OCI-LY3 (cell line): ENCODE data around the gene KPNA4.

Source experiments
- H2AFZ ChIP-seq: fragments of 200-600, 300-600 bp; shearing (Covaris generic); 2 replicates; pipeline ENCODE4 v1.6.0; 2014; ENCODE audit warnings: antibody characterized with exemption, low read depth, low read length
- H3K27ac ChIP-seq: fragments of 200-600, 300-600 bp; sonication (generic); 2 replicates; pipeline ENCODE4 v1.5.1; 2014; ENCODE audit warnings: mild to moderate bottlenecking, low read length, moderate library complexity, mixed read lengths
- H3K27me3 ChIP-seq: fragments of 200-600, 300-600 bp; sonication (generic); 2 replicates; pipeline ENCODE4 v1.6.1; 2014; ENCODE audit warnings: low read depth, low read length, mixed read lengths
- H3K36me3 ChIP-seq: fragments of 200-600, 300-600 bp; sonication (generic); replicated peaks from 2 replicates; pipeline ENCODE3; 2014; ENCODE audit warnings: low read depth, low read length, mixed read lengths
- H3K4me1 ChIP-seq: fragments of 300-600, 200-600 bp; sonication (generic); 2 replicates; pipeline ENCODE4 v1.6.1; 2014; ENCODE audit warnings: low read length, mixed read lengths
- H3K4me2 ChIP-seq: fragments of 200-600, 300-600 bp; sonication (generic); 2 replicates; pipeline ENCODE4 v1.6.1; 2014; ENCODE audit warnings: low read length, mixed read lengths
- H3K4me3 ChIP-seq: fragments of 300-600, 200-600 bp; sonication (generic); 2 replicates; pipeline ENCODE4 v1.5.1; 2014; ENCODE audit warnings: antibody characterized with exemption, mild to moderate bottlenecking, low read length, moderate library complexity
- H3K79me2 ChIP-seq: fragments of 300-600, 200-600 bp; shearing (Covaris generic); 2 replicates; pipeline ENCODE4 v1.6.1; 2014; ENCODE audit warnings: mild to moderate bottlenecking, low read length, mixed read lengths
- H3K9ac ChIP-seq: fragments of 300-600, 200-600 bp; shearing (Covaris generic); 2 replicates; pipeline ENCODE4 v1.6.0; 2014; ENCODE audit warnings: mild to moderate bottlenecking, low read length, moderate library complexity
- H3K9me3 ChIP-seq: fragments of 200-600, 300-600 bp; shearing (Covaris generic); 2 replicates; pipeline ENCODE4 v1.6.1; 2014; ENCODE audit warnings: low read length, mixed read lengths; ENCODE audit not compliant: insufficient read depth
- H4K20me1 ChIP-seq: fragments of 200-600, 300-600 bp; sonication (generic); 2 replicates; pipeline ENCODE4 v1.6.1; 2016; ENCODE audit warnings: low read length, mixed read lengths; ENCODE audit not compliant: insufficient read depth
- EZH2phosphoT487 ChIP-seq: fragments of 200-600 bp; shearing (Covaris generic); IDR thresholded peaks from 2 replicates; pipeline ENCODE4 v1.6.1; 2018; ENCODE audit warnings: antibody characterized with exemption, mixed run types, low read depth
- TF ChIP-seq, protein P1 (sequence below): fragments of 200-600, 300-600 bp; sonication (generic); IDR thresholded peaks from 2 replicates; pipeline ENCODE4 v1.5.1; 2014; ENCODE audit warnings: antibody characterized with exemption, low read length, low read depth

Gene KPNA4, protein sequence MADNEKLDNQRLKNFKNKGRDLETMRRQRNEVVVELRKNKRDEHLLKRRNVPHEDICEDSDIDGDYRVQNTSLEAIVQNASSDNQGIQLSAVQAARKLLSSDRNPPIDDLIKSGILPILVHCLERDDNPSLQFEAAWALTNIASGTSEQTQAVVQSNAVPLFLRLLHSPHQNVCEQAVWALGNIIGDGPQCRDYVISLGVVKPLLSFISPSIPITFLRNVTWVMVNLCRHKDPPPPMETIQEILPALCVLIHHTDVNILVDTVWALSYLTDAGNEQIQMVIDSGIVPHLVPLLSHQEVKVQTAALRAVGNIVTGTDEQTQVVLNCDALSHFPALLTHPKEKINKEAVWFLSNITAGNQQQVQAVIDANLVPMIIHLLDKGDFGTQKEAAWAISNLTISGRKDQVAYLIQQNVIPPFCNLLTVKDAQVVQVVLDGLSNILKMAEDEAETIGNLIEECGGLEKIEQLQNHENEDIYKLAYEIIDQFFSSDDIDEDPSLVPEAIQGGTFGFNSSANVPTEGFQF

DNA sequence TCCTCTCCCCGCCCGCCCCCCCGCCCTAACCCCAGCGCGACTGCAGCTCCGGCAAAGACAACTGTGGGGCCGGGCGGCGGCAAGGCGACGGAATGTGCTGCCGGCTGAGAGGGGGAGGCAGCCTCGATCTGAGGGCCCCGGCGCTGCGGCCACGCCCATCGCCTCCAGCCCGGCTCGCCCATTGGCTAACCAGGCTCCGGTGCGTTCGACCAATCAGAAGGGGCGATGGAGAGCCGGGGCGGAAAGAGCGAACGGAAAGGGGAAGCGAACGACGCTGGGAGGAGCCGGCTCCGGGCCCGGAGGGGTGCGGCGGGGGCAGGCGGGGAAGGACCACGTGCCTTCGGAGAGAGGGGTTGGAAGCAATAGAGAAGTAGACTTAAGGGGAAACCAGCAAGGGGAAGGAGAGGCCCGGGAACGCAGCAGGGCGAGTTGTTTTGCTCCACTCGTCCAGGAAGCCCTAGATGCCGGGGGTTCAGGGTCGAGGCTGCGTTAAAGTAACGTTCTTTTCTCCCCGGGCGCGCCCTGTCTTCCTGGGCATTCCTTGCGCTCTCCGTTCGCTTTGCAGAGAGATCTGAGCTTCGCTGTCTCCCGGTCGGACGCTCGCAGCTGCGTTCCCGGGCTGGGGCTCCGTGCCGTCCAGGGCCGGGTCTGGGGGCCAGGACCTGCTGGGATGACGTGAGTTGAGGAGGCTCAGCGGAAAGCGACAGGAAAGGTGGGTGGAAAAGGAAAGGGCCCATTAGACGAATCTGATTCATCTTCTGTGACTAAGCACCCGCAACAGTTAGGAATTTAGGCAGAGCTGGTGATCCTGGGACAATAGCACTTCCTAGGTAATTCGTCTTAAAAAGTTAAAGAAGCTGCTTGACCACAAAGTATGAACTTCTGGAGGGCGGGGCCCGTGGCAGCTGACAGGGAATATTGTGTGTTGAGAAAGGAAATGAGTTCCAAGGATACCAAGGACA, at the start of gene KPNA4:
KPNA4 (minus strand) TSS at position 130 of the 962 bp plus-strand sequence. CDS start 289 bp downstream, outside the sequence.
- no peak for TF ChIP-seq EZH2phosphoT487
- TF ChIP-seq, protein P1, sequence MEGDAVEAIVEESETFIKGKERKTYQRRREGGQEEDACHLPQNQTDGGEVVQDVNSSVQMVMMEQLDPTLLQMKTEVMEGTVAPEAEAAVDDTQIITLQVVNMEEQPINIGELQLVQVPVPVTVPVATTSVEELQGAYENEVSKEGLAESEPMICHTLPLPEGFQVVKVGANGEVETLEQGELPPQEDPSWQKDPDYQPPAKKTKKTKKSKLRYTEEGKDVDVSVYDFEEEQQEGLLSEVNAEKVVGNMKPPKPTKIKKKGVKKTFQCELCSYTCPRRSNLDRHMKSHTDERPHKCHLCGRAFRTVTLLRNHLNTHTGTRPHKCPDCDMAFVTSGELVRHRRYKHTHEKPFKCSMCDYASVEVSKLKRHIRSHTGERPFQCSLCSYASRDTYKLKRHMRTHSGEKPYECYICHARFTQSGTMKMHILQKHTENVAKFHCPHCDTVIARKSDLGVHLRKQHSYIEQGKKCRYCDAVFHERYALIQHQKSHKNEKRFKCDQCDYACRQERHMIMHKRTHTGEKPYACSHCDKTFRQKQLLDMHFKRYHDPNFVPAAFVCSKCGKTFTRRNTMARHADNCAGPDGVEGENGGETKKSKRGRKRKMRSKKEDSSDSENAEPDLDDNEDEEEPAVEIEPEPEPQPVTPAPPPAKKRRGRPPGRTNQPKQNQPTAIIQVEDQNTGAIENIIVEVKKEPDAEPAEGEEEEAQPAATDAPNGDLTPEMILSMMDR, result no peak
- no peaks in the 10 kb centered on the region for H3K27me3 ChIP-seq
- H3K4me2 ChIP-seq, result peak within 1 kb of the TSS; percentile 88
- peaks cover 6% of the 10 kb centered on the region for H3K36me3 ChIP-seq
- peak within 1 kb of the TSS; percentile 93 for H2AFZ ChIP-seq
- peak within 1 kb of the TSS; percentile 55 for H3K27ac ChIP-seq
- no peaks in the 10 kb centered on the region for H3K9me3 ChIP-seq
- H3K79me2 ChIP-seq, result peaks cover 49% of the 10 kb centered on the region
- peaks cover 26% of the 10 kb centered on the region for H3K4me1 ChIP-seq
- H4K20me1 ChIP-seq, result peaks cover 36% of the 10 kb centered on the region
- H3K9ac ChIP-seq, result peak within 1 kb of the TSS; percentile 93
- peak within 1 kb of the TSS; percentile 90 for H3K4me3 ChIP-seq

DNA sequence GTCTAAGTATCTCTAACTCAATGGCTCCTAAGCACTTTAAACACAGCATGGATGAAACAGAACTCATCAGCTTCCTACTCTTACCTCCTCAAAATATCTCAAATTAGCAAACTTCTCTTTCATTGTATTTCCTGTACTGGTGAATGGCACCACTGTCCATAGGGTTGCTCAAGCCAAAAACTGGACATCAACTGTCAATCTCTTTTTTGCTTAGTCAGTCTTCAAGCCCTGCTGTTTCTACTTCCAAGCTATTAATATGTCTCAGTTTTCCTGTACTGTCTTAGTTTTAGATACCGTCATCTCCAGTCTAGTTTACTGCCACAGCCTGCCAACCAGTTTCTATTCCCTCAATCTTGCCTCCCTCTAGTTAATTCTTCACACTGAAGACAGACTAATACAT, 48.3 kb upstream of the KPNA4 start:
- no peak overlapping the region for H3K9ac ChIP-seq
- peaks cover 18% of the 10 kb centered on the region; the same call in 1 of the 2 replicates for H3K27me3 ChIP-seq
- no peaks in the 10 kb centered on the region for H3K36me3 ChIP-seq
- H3K4me3 ChIP-seq, result no peak overlapping the region
- no peak overlapping the region for H3K27ac ChIP-seq
- H3K79me2 ChIP-seq, result no peaks in the 10 kb centered on the region
- H3K9me3 ChIP-seq, result no peaks in the 10 kb centered on the region
- H4K20me1 ChIP-seq, result no peaks in the 10 kb centered on the region
- no peak overlapping the region for H2AFZ ChIP-seq
- no peak overlapping the region for H3K4me2 ChIP-seq
- TF ChIP-seq EZH2phosphoT487, result no peak
- TF ChIP-seq, protein P1, result no peak
- H3K4me1 ChIP-seq, result no peaks in the 10 kb centered on the region

DNA sequence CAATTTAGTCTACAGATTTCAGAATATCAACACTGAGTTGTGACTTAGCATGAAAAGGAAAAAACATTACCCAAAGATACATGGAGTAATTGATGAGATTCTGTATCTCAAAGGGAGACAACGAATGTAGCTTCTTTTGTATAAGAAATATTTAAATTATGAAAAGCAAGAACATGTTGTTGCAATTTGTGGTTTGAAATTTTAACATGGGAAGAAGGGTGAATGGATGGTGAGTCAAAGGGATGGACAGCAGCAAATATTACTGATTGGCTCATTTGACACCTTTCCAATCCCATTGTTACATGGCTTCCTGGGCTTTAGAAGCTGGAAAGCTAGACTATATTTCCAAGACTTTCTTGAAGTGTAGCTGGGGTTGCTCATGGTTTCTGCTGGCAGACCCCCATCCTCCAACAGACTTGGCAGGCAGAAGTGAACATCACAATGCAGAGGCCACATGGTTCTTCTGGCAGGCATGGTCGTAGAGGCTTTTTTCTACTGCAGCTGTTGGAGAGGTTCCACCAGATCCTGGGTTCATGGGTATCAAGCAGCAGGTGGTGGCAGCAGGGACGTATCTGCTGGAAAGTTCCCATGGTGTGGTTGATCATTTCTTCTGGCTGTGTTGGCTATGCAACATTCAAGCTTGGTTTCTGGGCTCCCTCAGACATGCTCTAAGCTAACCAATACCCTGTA, 47.2 kb upstream of the KPNA4 start:
- Histone ChIP-seq H3K36me3 (no peaks in the 10 kb centered on the region), H3K9ac (no peak overlapping the region), H3K79me2 (no peaks in the 10 kb centered on the region), H2AFZ (no peak overlapping the region), H3K9me3 (no peaks in the 10 kb centered on the region), H4K20me1 (no peaks in the 10 kb centered on the region), H3K4me2 (no peak overlapping the region), H3K27me3 (peaks cover 18% of the 10 kb centered on the region; the same call in 1 of the 2 replicates), H3K27ac (no peak overlapping the region), H3K4me1 (no peaks in the 10 kb centered on the region), H3K4me3 (no peak overlapping the region)
- TF ChIP-seq EZH2phosphoT487, result no peak

DNA sequence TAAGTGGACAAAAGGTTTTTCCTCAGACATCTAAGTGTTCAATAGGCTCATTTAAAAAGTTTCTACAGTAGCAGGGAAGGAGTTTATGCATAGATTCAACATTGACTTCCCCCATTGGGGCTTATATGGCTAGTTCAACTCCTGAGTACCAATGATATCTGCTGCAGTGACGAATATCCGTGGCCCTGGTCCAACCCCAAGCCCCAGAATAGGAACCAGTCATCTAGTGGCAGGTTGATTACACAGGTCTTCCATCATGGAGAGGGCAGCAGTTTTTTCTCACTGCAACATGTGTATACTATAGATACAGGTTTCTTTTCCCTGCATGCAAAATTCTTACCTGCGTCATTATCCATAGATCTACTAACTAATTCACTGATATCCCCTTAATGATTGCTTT, 45.8 kb upstream of the KPNA4 start:
- Histone ChIP-seq H3K27ac (no peak overlapping the region), H3K36me3 (no peaks in the 10 kb centered on the region), H3K4me3 (no peak overlapping the region), H3K4me1 (no peaks in the 10 kb centered on the region), H3K9me3 (no peaks in the 10 kb centered on the region), H3K27me3 (peaks cover 18% of the 10 kb centered on the region; the same call in 1 of the 2 replicates), H3K9ac (no peak overlapping the region), H3K79me2 (no peaks in the 10 kb centered on the region), H2AFZ (no peak overlapping the region), H3K4me2 (no peak overlapping the region), H4K20me1 (no peaks in the 10 kb centered on the region)
- TF ChIP-seq EZH2phosphoT487, result no peak
- TF ChIP-seq, protein P1, result no peak
